C4-2B (cell line): ENCODE measurements around the gene PSMG2.

Experiments
- H3K27ac ChIP-seq: fragments of 450-650 bp; 2 replicates; pipeline ENCODE4 v1.5.1; 2017
- ZFX ChIP-seq: fragments of 450-650 bp; IDR thresholded peaks from 2 replicates; pipeline ENCODE4 v1.6.1; 2017
- TF ChIP-seq, protein P1 (sequence below): fragments of 450-650 bp; conservative IDR thresholded peaks from 2 replicates; pipeline ENCODE4 v1.5.1; 2017; ENCODE audit warnings: mild to moderate bottlenecking

PSMG2 gene

DNA sequence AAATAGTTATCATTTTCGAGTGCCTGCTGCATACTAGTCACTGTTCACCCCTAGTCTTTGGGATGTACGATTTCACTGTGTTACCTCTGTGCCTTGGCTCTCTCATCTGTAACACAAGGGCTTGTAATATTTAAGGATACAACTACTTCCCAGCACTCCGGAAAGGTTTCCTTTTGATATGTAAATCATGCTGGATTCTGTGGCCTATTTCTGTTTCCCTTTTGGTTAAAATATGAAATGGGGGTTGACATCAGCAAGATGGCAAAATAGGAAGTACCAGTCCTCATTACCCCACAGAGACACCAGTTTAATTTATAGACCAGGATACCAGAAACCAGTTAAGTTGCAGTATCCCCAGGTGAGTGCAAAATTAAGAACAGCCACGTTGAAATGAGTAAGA is 23.5 kb downstream of the PSMG2 start:
- TF ChIP-seq, protein P1, sequence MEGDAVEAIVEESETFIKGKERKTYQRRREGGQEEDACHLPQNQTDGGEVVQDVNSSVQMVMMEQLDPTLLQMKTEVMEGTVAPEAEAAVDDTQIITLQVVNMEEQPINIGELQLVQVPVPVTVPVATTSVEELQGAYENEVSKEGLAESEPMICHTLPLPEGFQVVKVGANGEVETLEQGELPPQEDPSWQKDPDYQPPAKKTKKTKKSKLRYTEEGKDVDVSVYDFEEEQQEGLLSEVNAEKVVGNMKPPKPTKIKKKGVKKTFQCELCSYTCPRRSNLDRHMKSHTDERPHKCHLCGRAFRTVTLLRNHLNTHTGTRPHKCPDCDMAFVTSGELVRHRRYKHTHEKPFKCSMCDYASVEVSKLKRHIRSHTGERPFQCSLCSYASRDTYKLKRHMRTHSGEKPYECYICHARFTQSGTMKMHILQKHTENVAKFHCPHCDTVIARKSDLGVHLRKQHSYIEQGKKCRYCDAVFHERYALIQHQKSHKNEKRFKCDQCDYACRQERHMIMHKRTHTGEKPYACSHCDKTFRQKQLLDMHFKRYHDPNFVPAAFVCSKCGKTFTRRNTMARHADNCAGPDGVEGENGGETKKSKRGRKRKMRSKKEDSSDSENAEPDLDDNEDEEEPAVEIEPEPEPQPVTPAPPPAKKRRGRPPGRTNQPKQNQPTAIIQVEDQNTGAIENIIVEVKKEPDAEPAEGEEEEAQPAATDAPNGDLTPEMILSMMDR = no peak
- no peak for TF ChIP-seq ZFX
- no peak overlapping the region for H3K27ac ChIP-seq

- H3K27ac ChIP-seq = no peak overlapping the region
- TF ChIP-seq ZFX = no peak
- TF ChIP-seq, protein P1 = peak; percentile 91
Observed at GRCh38 chr18:12726774-12727550, 24.1 kb downstream of the PSMG2 start.

DNA sequence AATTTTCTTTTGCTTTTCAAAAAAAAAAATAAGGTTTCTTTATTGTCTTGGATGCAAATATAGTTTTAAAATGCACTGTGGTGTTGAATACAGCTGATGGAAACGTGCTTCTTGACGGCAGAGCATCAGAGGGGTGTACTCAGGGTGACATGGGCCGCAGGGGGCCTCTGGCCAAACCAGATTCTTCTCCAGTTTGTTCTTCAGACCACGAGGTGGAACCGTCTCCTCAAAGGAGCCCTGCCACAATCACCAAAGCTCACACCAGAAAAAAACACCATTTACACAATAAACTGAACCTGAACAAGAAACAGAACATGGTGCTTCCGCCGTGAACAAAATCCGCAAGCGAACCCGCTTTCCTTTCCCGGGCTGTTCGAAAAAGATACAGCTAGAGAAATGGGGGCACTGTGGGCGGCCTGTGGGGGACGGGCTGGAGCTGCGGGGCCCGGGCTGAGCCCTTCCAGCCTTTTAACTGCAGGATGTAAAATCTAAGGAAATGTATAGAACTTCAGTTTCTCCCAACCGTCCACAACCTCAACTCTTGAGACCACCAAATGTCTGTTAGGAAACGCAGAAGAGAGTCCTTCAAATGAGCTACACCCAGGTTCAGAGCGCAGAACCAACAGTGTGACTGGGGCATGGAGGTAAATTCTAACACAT is 34.5 kb downstream of the PSMG2 start:
- TF ChIP-seq, protein P1 = no peak
- TF ChIP-seq ZFX = no peak
- H3K27ac ChIP-seq = no peak overlapping the region

DNA sequence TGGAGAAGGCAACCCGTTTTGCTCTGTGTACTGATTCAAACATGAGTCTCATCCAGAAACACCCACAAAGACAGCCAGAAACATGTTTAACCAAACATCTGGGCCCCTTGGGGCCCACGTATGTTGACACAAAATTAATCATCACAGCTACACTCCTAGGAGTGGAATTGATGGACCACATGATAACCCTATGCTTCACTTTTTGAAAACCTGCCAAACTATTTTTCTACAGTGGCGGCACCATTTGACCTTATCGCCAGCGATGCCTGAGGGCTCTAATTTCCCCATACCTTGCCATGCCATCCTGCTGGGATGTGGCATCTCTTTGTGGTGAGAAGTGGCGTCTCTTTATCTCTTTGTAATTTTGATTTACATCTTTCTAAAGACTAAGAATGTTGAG is 38.5 kb downstream of the PSMG2 start:
- H3K27ac ChIP-seq = no peak overlapping the region

GRCh38 chr18:12742453-12742852 is 39.6 kb downstream of the PSMG2 start:
- TF ChIP-seq, protein P1 = no peak
- no peak for TF ChIP-seq ZFX
- no peak overlapping the region for H3K27ac ChIP-seq

More for the DNA sequence above, 38.5 kb downstream of the PSMG2 start:
- TF ChIP-seq ZFX = no peak
- TF ChIP-seq, protein P1 = no peak

DNA sequence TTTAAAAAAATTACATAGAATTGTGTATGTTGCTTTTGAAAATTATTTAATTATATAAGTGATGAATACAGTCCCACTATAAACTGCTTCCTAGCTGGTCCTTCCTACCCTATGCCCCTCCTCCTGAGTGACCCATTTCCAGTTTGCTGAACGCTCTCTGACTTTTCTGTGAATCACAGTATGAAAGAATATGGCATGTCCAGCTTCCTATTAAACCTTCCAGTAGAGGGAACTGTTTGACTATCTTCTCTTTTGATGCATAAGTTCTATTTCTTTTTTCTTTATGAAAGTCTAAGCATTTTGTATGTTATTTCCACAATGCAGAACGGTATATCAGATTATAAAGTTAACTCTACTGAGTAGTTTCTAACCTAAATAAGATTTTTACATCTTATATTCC is 41.3 kb downstream of the PSMG2 start:
- TF ChIP-seq, protein P1 = peak; percentile 77
- TF ChIP-seq ZFX = no peak
- no peak overlapping the region for H3K27ac ChIP-seq

DNA sequence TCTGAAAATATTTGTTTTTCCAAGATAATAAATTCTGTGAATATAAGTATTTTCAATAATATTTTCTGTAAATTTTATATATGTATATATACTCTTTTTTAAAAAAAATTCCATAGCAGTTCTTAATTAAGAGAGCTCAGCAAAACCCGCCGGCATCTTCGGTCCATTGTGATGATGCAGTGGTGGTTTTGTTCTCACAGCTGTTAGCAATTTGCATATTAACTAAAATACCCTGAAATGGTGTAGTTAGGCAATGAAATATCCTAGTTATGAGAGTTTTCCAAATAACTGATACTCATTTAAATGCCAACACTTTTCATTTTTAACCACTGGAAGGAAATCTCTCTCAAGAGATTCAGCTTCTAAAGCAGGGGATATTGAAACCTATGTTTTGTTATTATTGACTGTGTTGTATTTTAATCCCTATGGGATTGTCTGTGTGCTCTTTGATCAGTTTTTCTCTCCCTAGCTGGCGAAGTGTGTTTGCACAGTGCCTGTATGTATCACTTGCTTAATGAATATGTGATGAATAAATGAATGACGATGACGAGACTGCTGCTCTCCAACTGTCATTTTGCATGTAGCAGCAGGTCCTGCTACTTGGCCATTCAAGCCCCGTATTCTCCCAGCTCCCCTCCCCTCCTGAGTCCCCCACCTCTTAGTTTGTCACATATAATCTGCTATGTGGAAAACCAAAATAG is 42.4 kb downstream of the PSMG2 start:
- H3K27ac ChIP-seq = no peak overlapping the region
- TF ChIP-seq, protein P1 = no peak
- no peak for TF ChIP-seq ZFX
